ENCODE data around the gene BTK.

DNA sequence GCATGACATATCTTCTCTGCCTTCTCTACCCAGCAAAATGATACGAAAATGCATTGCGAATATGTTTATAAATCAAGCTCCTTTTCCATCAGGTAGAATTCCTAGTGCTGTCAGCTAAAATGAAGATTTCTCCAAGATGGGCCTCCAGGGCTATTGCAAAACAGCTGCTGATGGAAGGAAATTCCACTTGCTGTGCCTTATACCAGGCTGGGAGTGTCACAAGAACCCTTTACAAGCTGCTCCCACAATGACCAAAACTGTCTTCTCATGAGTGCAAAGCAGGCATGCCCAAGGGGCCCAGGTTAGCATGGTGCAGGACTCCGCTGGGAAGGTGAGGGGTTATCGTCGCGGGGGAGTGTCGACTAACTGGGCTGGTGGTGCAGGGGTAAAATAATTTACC, 30.7 kb upstream of the BTK start:
- TF ChIP-seq, protein P1, sequence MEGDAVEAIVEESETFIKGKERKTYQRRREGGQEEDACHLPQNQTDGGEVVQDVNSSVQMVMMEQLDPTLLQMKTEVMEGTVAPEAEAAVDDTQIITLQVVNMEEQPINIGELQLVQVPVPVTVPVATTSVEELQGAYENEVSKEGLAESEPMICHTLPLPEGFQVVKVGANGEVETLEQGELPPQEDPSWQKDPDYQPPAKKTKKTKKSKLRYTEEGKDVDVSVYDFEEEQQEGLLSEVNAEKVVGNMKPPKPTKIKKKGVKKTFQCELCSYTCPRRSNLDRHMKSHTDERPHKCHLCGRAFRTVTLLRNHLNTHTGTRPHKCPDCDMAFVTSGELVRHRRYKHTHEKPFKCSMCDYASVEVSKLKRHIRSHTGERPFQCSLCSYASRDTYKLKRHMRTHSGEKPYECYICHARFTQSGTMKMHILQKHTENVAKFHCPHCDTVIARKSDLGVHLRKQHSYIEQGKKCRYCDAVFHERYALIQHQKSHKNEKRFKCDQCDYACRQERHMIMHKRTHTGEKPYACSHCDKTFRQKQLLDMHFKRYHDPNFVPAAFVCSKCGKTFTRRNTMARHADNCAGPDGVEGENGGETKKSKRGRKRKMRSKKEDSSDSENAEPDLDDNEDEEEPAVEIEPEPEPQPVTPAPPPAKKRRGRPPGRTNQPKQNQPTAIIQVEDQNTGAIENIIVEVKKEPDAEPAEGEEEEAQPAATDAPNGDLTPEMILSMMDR (IDR thresholded peaks at IDR 0.05; ENCODE audit: insufficient read depth, low read length, poor library complexity, severe bottlenecking): no peak
- no peak for TF ChIP-seq EZH2phosphoT487 (conservative IDR thresholded peaks at IDR 0.05; ENCODE audit: low read length)

All from SU-DHL-6 (cell line).